HCT116 (cell line): Measurements from ENCODE around the gene SCN10A.

Source experiments
- ELF1 ChIP-seq: IDR thresholded peaks from 2 replicates; pipeline ENCODE4 v1.6.1; 2012; ENCODE audit warnings: low read depth, borderline replicate concordance
- EZH2 ChIP-seq: fragments of 200-600 bp; sonication (generic); IDR thresholded peaks from 2 replicates; pipeline ENCODE4 v1.6.1; 2017; ENCODE audit warnings: antibody characterized with exemption, mixed run types
- EZH2phosphoT487 ChIP-seq: fragments of 200-600 bp; IDR thresholded peaks from 2 replicates; pipeline ENCODE4 v1.6.1; 2018; ENCODE audit warnings: antibody characterized with exemption, borderline replicate concordance
- JUND ChIP-seq: IDR thresholded peaks from 2 replicates; pipeline ENCODE4 v1.6.1; 2012
- POLR2A ChIP-seq: IDR thresholded peaks from 2 replicates; pipeline ENCODE4 v1.7.0; 2011; ENCODE audit warnings: borderline replicate concordance; ENCODE audit not compliant: insufficient read depth, insufficient read length; ENCODE audit errors: extremely low read depth
- POLR2AphosphoS5 ChIP-seq: IDR thresholded peaks from 2 replicates; pipeline ENCODE4 v1.6.1; 2011; ENCODE audit warnings: mild to moderate bottlenecking, low read depth, low read length, moderate library complexity
- RAD21 ChIP-seq: IDR thresholded peaks from 2 replicates; pipeline ENCODE4 v1.6.1; 2012; ENCODE audit warnings: low read depth, mild to moderate bottlenecking
- SIN3A ChIP-seq: IDR thresholded peaks from 2 replicates; pipeline ENCODE4 v1.6.1; 2012; ENCODE audit warnings: low read depth
- SP1 ChIP-seq: IDR thresholded peaks from 2 replicates; pipeline ENCODE4 v1.6.1; 2012; ENCODE audit warnings: low read depth
- YY1 ChIP-seq: IDR thresholded peaks from 2 replicates; pipeline ENCODE4 v1.6.1; 2011; ENCODE audit warnings: low read length, low read depth, moderate library complexity, mild to moderate bottlenecking; ENCODE audit not compliant: insufficient replicate concordance; ENCODE audit errors: extremely low read depth
- ZNF274 ChIP-seq: fragments of 200-500 bp; sonication (Bioruptor generic); IDR thresholded peaks from 2 replicates; pipeline ENCODE4 v1.6.1; 2014; ENCODE audit warnings: mild to moderate bottlenecking, low read depth, low read length, inconsistent platforms
- TF ChIP-seq, protein P1 (sequence below), 3 experiments: fragments of 200-600 bp in 1 of 3; sonication (generic) in 1 of 3; IDR thresholded peaks in 2 of 3; conservative IDR thresholded peaks in 1 of 3; 2 replicates each; pipeline ENCODE4 v1.5.1; 2012 to 2017; ENCODE audit warnings: low read depth in 2 of 3, low read length in 2 of 3, antibody characterized with exemption in 1 of 3, borderline replicate concordance in 1 of 3, control low read depth in 1 of 3, mild to moderate bottlenecking in 1 of 3, mixed read lengths in 1 of 3, mixed run types in 1 of 3, moderate library complexity in 1 of 3; ENCODE audit not compliant: insufficient read depth in 1 of 3
- TF ChIP-seq, protein P2 (sequence below): IDR thresholded peaks from 2 replicates; pipeline ENCODE4 v1.6.1; 2012

DNA sequence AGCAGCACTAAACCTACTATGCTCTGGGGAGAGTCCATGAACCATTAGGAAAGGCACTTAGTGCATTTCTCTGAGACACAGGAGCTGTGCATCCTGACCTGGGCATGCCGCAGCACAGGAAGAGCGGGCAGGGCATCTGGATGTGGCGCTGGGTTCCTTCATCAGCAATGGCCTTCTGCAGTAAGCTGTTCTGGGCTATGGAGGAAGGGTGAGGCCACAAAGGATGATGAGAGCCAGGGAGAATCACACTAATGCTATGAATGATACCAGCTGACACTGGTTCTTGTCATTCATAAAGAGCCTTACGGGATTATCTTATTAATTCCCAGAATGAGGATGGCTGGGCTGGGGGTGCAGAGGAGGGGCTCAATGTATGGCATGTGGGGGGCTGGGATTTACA, 12.7 kb upstream of the SCN10A start:
- TF ChIP-seq, protein P1, sequence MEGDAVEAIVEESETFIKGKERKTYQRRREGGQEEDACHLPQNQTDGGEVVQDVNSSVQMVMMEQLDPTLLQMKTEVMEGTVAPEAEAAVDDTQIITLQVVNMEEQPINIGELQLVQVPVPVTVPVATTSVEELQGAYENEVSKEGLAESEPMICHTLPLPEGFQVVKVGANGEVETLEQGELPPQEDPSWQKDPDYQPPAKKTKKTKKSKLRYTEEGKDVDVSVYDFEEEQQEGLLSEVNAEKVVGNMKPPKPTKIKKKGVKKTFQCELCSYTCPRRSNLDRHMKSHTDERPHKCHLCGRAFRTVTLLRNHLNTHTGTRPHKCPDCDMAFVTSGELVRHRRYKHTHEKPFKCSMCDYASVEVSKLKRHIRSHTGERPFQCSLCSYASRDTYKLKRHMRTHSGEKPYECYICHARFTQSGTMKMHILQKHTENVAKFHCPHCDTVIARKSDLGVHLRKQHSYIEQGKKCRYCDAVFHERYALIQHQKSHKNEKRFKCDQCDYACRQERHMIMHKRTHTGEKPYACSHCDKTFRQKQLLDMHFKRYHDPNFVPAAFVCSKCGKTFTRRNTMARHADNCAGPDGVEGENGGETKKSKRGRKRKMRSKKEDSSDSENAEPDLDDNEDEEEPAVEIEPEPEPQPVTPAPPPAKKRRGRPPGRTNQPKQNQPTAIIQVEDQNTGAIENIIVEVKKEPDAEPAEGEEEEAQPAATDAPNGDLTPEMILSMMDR (IDR thresholded peaks at IDR 0.05 in 2 of 3, conservative IDR thresholded peaks at IDR 0.05 in 1 of 3; ENCODE audit: borderline replicate concordance in 1 of 3, insufficient read depth in 1 of 3, low read depth in 2 of 3, low read length in 2 of 3): no peak
- TF ChIP-seq RAD21: no peak
- no peak for TF ChIP-seq ZNF274
- TF ChIP-seq, protein P2, sequence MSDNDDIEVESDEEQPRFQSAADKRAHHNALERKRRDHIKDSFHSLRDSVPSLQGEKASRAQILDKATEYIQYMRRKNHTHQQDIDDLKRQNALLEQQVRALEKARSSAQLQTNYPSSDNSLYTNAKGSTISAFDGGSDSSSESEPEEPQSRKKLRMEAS: no peak
- TF ChIP-seq YY1: no peak
- TF ChIP-seq SIN3A: no peak
- no peak for TF ChIP-seq EZH2phosphoT487
- no peak for TF ChIP-seq SP1
- no peak for TF ChIP-seq JUND
- TF ChIP-seq EZH2: no peak
- TF ChIP-seq POLR2A: no peak
- no peak for TF ChIP-seq POLR2AphosphoS5
- no peak for TF ChIP-seq ELF1
